NB4 (cell line): ENCODE measurements around the gene ZMYND10.

ENCODE experiments used
- DNase-seq: peaks from one replicate; pipeline ENCODE4 v3.0.0; 2010; ENCODE audit warnings: low read depth
- H3K4me3 ChIP-seq: one replicate; pipeline ENCODE4 v1.5.1; 2011; ENCODE audit warnings: mild to moderate bottlenecking, low read depth, low read length, moderate library complexity
- MYC ChIP-seq: IDR thresholded peaks from 2 replicates; pipeline ENCODE4 v1.6.1; 2011; ENCODE audit warnings: low read depth, low read length
- POLR2A ChIP-seq: IDR thresholded peaks from 2 replicates; pipeline ENCODE4 v1.6.1; 2011; ENCODE audit warnings: mild to moderate bottlenecking; ENCODE audit not compliant: insufficient read length; ENCODE audit errors: extremely low read depth
- TF ChIP-seq, protein P1 (sequence below): IDR thresholded peaks from one replicate; pipeline ENCODE4 v1.5.1; 2012; ENCODE audit warnings: low read depth, low read length
- TF ChIP-seq, protein P2 (sequence below): IDR thresholded peaks from 2 replicates; pipeline ENCODE4 v1.6.1; 2011; ENCODE audit warnings: low read depth, low read length

ZMYND10 gene

DNA sequence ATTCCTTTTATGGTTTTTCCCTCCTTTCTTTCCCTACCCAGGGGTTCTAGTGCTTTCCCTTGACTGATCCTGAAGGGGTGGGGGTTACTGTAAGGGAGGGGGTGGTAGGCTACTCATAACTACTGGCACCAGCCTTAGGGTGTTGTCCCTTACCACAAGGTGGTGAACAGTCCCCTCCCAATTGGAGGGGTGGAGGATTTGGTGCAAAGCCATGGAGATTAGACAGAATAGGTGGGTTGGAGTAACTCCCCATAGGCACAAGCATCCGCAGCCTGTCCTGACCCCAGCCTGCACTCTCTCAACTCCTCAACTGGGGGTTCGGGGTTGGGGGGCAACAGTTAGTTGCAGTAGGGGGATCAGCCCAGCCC lies 20.4 kb downstream of the ZMYND10 start:
- TF ChIP-seq, protein P1, sequence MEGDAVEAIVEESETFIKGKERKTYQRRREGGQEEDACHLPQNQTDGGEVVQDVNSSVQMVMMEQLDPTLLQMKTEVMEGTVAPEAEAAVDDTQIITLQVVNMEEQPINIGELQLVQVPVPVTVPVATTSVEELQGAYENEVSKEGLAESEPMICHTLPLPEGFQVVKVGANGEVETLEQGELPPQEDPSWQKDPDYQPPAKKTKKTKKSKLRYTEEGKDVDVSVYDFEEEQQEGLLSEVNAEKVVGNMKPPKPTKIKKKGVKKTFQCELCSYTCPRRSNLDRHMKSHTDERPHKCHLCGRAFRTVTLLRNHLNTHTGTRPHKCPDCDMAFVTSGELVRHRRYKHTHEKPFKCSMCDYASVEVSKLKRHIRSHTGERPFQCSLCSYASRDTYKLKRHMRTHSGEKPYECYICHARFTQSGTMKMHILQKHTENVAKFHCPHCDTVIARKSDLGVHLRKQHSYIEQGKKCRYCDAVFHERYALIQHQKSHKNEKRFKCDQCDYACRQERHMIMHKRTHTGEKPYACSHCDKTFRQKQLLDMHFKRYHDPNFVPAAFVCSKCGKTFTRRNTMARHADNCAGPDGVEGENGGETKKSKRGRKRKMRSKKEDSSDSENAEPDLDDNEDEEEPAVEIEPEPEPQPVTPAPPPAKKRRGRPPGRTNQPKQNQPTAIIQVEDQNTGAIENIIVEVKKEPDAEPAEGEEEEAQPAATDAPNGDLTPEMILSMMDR, result no peak
- TF ChIP-seq POLR2A (no peak), MYC (no peak)
- TF ChIP-seq, protein P2, sequence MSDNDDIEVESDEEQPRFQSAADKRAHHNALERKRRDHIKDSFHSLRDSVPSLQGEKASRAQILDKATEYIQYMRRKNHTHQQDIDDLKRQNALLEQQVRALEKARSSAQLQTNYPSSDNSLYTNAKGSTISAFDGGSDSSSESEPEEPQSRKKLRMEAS, result no peak
- no peak overlapping the region for H3K4me3 ChIP-seq
- DNase-seq, result no peak

DNA sequence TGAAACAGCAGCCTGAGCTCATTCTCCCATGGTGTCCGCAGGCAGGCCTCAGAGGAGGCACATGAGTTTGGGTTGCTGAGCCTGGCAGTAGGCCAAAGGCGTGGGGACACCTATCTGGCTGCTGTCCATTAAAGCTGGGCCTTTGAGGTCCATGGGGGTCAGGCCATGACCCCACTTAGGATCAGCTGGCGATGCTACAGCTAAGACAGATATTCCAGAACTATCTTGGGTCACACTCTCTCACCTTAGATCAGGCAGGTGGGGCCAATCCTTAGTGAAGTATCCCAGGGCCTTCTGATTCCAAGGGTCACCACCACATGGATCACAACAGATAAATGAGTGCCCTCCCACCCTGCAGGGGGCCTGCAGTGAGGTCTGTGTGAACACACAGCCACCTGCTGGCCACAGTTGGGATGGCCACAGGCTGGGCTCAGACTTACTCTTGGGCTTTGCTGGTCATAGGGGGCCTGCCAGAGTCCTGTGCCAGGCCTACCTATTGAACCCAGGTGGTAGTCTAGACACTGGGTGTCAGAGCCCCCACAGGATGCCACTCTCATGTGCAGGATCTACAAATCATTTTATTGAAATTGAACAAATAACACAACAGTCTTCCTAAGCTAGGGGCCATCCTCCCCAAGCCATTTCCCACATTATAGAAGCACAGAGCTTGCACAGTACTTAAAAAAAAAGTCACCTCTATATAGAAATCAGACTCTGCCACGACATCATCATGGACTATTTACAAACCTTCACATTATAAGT lies 21.0 kb downstream of the ZMYND10 start:
- peak; percentile 30; the same call in 1 of the 2 replicates for TF ChIP-seq MYC
- TF ChIP-seq, protein P1, result peak; percentile 84
- TF ChIP-seq, protein P2, result peak; percentile 51
- no peak for TF ChIP-seq POLR2A
- no peak overlapping the region for H3K4me3 ChIP-seq
- DNase-seq, result peak; percentile 80

DNA sequence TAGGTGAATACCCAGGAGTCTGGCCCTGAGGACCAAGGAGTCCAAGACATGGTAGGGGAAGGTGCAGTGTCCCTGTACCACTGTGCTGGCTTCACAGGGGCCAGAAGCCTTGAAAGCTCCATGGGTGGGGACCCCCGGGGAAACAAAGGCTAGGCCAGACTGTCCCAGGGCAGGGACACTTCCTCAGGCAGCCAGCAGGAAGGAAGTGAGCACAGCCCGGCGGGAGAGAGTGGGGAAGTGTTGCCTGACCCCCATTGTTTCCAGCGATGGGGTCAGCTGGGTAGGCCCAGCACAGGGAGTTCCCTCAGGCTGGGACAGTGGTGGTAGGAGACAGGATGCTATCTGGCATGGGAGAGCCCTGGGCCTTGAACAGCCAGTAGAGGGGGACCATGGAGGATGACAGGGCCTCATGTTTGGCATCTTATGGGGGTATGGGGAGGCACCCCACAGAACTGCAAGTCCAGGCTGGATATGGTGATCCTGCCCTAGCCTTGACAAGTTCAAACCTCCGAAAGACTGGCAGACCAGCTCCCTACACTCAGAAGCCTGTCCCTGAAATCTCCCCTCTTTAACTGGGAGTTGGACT lies 21.8 kb downstream of the ZMYND10 start:
- no peak overlapping the region for H3K4me3 ChIP-seq
- TF ChIP-seq MYC (no peak), POLR2A (no peak)
- TF ChIP-seq, protein P1, result no peak
- TF ChIP-seq, protein P2, result no peak

DNA sequence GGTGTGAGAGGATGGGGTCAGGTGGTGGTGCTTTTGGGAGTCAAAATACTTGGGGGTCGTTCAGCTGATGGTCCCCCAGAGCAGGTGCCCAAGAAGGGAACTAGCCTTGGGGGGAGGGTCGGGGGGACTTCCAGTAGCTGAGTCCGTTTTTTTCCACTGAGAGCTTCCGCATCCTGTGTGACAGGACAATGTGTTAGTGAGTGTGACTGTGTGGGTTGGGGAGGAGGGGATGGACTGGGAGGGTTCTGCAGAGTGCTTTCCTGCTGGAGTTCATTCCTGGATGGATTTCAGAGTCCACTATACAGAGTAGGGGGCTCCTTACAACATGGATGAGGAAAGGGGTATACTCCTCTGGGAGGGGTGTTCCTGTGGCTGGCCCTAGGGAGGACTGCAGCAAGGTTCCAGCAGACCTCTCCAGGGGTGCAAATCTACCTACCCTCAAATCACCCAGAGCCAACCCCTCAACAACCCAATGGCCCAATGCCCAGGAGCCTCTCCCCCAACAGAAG lies 22.4 kb downstream of the ZMYND10 start:
- no peak for DNase-seq
- TF ChIP-seq, protein P1, result no peak
- TF ChIP-seq POLR2A, result no peak
- TF ChIP-seq, protein P2, result no peak
- TF ChIP-seq MYC, result no peak
- H3K4me3 ChIP-seq, result no peak overlapping the region

More for the DNA sequence above, 21.8 kb downstream of the ZMYND10 start:
- no peak for DNase-seq

DNA sequence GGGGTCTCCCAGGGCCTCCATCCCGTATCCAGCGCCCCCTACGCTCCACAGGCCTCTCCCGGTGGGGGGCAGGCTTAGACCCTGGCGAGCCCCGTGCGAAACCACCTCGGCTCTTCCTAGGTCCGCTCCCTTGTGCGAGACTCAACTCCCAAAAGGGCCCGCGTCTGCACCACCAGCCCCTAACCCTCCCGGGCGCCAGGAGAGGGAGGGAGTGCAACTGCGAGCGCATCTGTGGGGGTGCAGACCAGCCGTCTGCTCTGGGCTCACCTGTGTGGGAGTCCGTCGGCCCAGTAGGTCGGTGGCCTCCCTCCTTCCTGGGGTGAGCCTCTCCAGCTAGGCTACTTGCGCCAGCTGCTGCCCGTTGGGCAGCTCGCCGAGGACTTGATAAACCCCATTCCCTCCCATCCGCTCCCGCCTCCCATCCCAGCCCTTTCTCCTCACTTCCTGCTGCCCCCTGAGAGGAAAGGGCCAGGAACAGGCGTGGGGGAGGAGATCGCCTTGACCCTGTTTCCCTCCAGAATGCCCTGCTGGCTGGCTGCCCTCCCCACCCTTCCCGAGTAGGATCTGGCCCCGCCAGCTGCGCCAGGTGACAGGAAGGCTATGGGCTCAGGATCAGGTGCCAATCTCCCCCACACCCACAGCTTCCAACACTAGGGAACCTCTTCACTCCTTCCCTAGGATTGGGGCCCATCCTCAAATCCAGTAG lies 23.0 kb downstream of the ZMYND10 start, which contains the start of gene HYAL2:
Gene HYAL2, minus strand, starts transcription at position 360 of the 706 bp plus-strand sequence. CDS start 2,256 bp downstream, outside the sequence.
- no peak for TF ChIP-seq POLR2A
- DNase-seq, result no peak
- peak within 1 kb of the TSS; percentile 62 for H3K4me3 ChIP-seq

DNA sequence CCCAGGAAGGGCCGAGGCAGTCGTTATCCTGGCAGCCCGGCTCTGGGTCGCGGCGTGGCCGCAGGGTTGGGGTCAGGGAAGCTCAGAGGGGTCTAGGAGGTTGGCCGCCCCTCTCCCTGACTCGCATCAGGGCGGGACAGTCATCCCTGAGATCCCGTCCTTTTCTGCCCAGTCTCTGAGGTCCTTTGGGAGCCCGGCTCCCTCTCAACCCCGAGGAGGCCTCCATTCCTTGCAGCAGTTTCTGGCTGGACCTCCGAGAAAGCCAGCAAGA lies 23.5 kb downstream of the ZMYND10 start:
- TF ChIP-seq MYC, result no peak
- DNase-seq, result no peak
- H3K4me3 ChIP-seq, result no peak overlapping the region
